ENCODE data around the gene YPEL1. TPM values are rescaled to one million over a fixed set of nuclear protein-coding genes. Genes with fewer than 3 reads are reported as not detected.

YPEL1 gene
- total and polyA plus RNA-seq, 2 of the 13 experiments (the other 11 are each of a cell fraction or from before 2014, with no cell fraction given), result 0.33 to 2.5 TPM

- in situ Hi-C loops (cut with HindIII; ENCODE audit: extremely low pct_ligation_motif_present, low pct_unique_long_range_greater_than_20kb), result no loop called here
- Histone ChIP-seq H3K4me1 (ENCODE audit: insufficient read depth, low read length) (peaks cover 30% of the 10 kb centered on the region), H3K9ac (ENCODE audit: insufficient read depth, low read depth, low read length) (peak overlapping the region; percentile 56), H3K27ac (ENCODE audit: extremely low read length, insufficient read depth, low read length) (peak overlapping the region; percentile 64), H4K20me1 (ENCODE audit: insufficient read depth, low read length) (no peaks in the 10 kb centered on the region), H2AFZ (ENCODE audit: low read length) (no peak overlapping the region), H3K4me3 (replicated peaks in 1 of 3; ENCODE audit: insufficient read depth in 1 of 3, low read depth in 2 of 3, low read length in 3 of 3) (peak overlapping the region; percentile 65 to 76 (median 70)), H3K36me3 (replicated peaks in 1 of 2; ENCODE audit: control insufficient read depth in 1 of 2, insufficient read depth in 2 of 2, low read length in 2 of 2) (peaks cover 2 to 12% of the 10 kb centered on the region in 2 experiments; a peak in 3 of 5 replicates), H3K9me3 (ENCODE audit: low read length) (no peaks in the 10 kb centered on the region), H3K4me2 (ENCODE audit: low read depth, low read length) (peak overlapping the region; percentile 87), H3K27me3 (ENCODE audit: control insufficient read depth in 1 of 2, insufficient read depth in 2 of 2, low read length in 2 of 2) (no peaks in the 10 kb centered on the region), H3K79me2 (ENCODE audit: insufficient read depth, low read length) (no peaks in the 10 kb centered on the region)
- FAIRE-seq, result no peak
- ChIA-PET POLR2A (interaction anchor here (0.6 to 1.3 kb wide), 8 partner anchors 9 to 201 kb away, joined by 3 to 5 read pairs (median 4); no protein-coding TSS in a partner anchor), CTCF (ENCODE audit: low intra/inter-chr PET ratio, low total read pairs) (no interaction called here)
- peak; percentile 70 for DNase-seq (ENCODE audit: low spot score)
- intact Hi-C loops (cut with micrococcal nuclease; ENCODE audit: unreplicated experiment), result no loop called here
- BruUV-seq (replicated peaks), result no TSS peak
- no CpG with 5 or more reads among the region's 79 CpGs for WGBS (ENCODE audit: low lambda C conversion rate)
- ATAC-seq, result peak; percentile 90
- TF ChIP-seq TGIF2 (CRISPR knock-in tag; IDR thresholded peaks at IDR 0.05), result no peak
- TF ChIP-seq YEATS4 (CRISPR knock-in tag; IDR thresholded peaks at IDR 0.05; ENCODE audit: borderline replicate concordance), result peak; percentile 57
- TF ChIP-seq NFATC3 (CRISPR knock-in tag; IDR thresholded peaks at IDR 0.05), result no peak
- no peak for TF ChIP-seq HMG20A (CRISPR knock-in tag; IDR thresholded peaks at IDR 0.05; ENCODE audit: borderline replicate concordance)
- TF ChIP-seq TEAD3 (CRISPR knock-in tag; optimal IDR thresholded peaks at IDR 0.05; ENCODE audit: borderline replicate concordance), result no peak
- TF ChIP-seq ZMYM2 (CRISPR knock-in tag; IDR thresholded peaks at IDR 0.05), result peak; percentile 73
- no peak for TF ChIP-seq KLF13 (CRISPR knock-in tag; IDR thresholded peaks at IDR 0.05)
- TF ChIP-seq NFIB (CRISPR knock-in tag; IDR thresholded peaks at IDR 0.05; ENCODE audit: borderline replicate concordance), result no peak
- TF ChIP-seq MEIS1 (CRISPR knock-in tag; IDR thresholded peaks at IDR 0.05; ENCODE audit: borderline replicate concordance), result 0 out of 2 replicates have a peak, but pooled peaks have one; percentile 8
- TF ChIP-seq CBX2 (IDR thresholded peaks at IDR 0.05; ENCODE audit: low read depth, low read length), result no peak
- TF ChIP-seq CBX2 (CRISPR knock-in tag; IDR thresholded peaks at IDR 0.05; ENCODE audit: low read depth), result no peak
- peak; percentile 24; the same call in 1 of the 2 replicates for TF ChIP-seq NCOA1 (CRISPR knock-in tag; IDR thresholded peaks at IDR 0.05)
- no peak for TF ChIP-seq KIAA2018 (CRISPR knock-in tag; IDR thresholded peaks at IDR 0.05; ENCODE audit: borderline replicate concordance)
- no peak for TF ChIP-seq SRF (IDR thresholded peaks at IDR 0.05; ENCODE audit: low read depth, low read length)
- TF ChIP-seq ZBTB2 (CRISPR knock-in tag; IDR thresholded peaks at IDR 0.05; ENCODE audit: low read depth), result no peak
- no peak for TF ChIP-seq ZFP41 (CRISPR knock-in tag; IDR thresholded peaks at IDR 0.05; ENCODE audit: borderline replicate concordance)
Observed at GRCh38 chr22:21657360-21658032, 78.1 kb downstream of the YPEL1 start.

Data from HepG2 (cell line).